ENCODE measurements around the gene WNT3A. TPM values are rescaled to one million over a fixed set of nuclear protein-coding genes. Genes with fewer than 3 reads are reported as not detected.
"Not testable (repeated sequence)": the region's sequence is repeated elsewhere in the genome, so short reads cannot be mapped to it uniquely, and the experiment has no call there.

WNT3A gene, protein sequence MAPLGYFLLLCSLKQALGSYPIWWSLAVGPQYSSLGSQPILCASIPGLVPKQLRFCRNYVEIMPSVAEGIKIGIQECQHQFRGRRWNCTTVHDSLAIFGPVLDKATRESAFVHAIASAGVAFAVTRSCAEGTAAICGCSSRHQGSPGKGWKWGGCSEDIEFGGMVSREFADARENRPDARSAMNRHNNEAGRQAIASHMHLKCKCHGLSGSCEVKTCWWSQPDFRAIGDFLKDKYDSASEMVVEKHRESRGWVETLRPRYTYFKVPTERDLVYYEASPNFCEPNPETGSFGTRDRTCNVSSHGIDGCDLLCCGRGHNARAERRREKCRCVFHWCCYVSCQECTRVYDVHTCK
- polyA plus RNA-seq (ENCODE audit: insufficient read length in 3 of 3) = under 1 TPM; 0.08 to 0.17 (median 0.14) TPM

DNA sequence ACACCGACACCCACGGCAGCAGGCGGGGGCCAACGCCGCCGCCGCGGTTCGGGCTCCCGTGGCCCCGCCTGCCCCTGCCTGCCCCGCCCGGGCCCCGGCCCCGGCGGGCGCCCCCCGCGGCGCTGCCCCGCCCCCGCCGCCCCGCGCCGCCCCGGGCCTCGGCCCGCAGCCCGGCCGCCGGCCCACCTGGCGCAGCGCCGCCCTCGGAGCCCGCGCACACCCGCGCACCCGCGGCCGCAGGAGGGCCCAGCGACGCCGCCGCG, at the start of gene WNT3A:
WNT3A (plus strand) TSS at position 213 of the 263 bp plus-strand sequence. CDS start 131 bp downstream, outside the sequence.
- no peak for DNase-seq (ENCODE audit: low read depth in 3 of 3, low spot score in 2 of 3)

DNA sequence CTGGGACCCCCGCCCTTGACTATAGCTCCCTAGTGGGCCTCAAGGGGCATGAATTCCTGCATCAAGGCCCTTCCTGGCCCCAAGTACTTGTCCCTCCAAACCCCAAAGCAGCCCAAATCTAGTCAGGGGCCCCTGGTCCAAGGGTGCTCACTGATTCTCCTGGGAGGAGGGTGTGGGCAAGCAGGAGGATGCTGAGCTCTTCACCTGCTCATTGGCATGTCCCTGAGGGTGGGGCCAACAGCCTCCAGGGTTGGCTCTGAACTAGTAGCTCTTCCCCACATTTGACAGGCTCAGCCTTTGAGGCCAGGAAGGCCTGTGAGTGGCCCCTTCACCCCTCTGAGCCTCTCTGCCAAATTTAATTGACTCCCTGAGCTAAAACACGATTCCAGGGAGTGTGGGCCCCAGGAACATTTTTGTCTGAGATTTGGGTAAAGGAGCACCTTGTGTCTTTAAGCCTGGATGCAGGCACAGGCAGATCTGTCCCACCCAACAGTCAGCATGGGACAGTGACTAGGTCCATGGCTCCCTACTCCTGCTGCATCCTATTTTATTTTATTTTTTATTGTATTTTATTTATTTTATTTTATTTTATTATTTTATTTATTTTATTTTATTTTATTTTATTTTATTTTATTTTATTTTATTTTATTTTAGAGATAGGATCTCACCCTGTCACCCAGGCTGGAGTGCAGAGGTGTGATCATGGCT, 48.0 kb upstream of the WNT3A start:
- no peak for DNase-seq (ENCODE audit: low read depth in 3 of 3, low spot score in 2 of 3)

DNA sequence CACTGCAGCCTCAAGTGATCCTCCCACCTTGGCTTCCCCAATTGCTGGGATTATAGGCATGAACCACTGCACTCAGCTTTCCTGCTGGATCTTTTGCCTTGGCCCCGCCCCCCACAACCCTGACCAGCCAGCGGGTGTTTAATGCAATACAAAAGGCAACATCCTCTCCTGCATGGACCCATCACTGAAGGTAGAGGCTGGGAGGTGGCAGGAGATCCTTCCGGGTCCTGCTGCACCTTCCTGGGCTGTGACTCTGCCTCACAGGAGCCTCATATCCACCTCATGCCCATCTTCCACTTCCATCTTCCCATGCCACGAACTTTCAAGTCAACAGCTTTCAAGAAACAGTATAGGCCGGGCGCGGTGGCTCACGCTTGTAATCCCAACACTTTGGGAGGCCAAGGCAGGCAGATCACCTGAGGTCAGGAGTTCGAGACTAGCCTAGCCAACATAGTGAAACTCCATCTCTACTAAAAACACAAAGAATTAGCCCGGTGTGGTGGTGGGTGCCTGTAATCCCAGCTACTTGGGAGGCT, 47.4 kb upstream of the WNT3A start:
- no peak for DNase-seq (ENCODE audit: low read depth in 3 of 3, low spot score in 2 of 3)

DNA sequence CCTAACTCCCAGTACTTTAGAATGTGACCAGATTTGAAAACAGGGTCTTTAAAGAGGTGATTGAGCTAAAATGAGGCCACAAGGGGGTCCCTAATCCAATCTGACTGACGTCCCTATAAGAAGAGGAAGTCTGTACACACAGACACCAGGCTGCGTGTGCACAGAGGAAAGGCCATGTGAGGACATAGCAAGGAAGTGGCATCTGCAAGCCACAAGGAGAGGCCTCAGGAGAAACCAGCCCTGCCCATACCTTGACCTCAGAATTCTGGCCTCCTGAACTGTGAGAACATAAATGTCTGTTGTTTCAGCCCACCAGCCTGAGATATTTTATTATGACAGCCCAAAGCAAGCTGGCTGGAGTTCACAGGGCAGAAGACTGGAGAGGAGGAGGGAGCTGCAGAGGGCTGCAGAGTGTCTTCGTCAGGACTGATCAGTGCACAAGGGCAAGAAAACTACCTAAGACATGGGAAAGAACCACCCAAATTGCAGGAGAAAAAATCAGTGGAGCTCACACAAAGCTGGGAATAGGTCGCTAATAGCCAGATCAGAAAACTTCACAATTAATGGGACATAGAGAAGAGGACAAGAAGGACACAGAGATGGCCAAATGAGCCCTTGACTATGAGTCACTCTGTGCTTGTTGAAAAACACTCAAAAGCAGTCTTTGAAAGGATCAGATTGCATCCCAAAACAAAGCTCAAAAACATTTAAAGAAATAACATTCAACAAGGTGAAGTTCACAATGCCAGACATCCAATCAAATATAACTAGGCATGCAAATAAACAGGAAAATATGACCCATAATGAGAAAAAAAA, 44.9 kb upstream of the WNT3A start:
- DNase-seq (ENCODE audit: low read depth in 3 of 3, low spot score in 2 of 3) = no peak

DNA sequence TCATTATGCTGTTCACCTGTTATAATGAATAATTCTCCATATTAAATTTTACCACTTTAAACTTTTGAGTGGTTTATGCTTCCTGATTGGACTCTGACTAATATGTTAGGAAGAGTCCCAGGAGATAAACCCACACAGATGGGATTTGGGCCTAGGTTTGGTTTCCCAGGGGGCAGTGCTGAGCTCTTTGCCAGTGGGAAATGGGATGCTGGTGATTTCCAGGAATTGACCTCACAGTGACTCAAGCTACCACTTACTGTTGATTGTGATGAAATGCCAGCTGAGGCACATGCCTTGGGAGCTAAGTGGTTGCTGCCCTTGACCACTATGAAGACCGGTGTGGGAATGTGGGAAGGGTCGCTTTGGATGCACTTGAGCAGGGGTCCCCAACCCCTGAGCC, 40.1 kb upstream of the WNT3A start:
- DNase-seq (ENCODE audit: low read depth in 3 of 3, low spot score in 2 of 3) = not testable (repeated sequence)

DNA sequence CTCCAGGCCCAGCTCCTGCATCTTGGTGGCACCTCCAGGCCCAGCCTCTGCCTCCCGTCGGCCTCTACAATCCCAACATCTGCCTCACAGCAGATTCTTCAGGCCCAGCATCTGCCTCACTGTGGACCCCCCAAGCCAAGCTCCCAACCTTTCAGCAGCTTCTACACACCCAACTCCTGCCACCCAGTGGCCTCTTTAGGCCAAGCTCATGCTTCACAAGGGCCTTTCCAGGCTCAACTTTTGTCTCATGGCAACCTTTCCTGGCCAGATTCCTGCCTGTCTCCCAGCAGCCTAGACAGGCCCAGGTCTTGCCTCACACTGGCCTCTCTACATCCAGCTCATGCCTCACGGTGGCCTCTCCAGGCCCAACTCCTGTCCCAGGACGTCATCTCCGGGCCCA, 39.0 kb upstream of the WNT3A start:
- not testable (repeated sequence) for DNase-seq (ENCODE audit: low read depth in 3 of 3, low spot score in 2 of 3)

DNA sequence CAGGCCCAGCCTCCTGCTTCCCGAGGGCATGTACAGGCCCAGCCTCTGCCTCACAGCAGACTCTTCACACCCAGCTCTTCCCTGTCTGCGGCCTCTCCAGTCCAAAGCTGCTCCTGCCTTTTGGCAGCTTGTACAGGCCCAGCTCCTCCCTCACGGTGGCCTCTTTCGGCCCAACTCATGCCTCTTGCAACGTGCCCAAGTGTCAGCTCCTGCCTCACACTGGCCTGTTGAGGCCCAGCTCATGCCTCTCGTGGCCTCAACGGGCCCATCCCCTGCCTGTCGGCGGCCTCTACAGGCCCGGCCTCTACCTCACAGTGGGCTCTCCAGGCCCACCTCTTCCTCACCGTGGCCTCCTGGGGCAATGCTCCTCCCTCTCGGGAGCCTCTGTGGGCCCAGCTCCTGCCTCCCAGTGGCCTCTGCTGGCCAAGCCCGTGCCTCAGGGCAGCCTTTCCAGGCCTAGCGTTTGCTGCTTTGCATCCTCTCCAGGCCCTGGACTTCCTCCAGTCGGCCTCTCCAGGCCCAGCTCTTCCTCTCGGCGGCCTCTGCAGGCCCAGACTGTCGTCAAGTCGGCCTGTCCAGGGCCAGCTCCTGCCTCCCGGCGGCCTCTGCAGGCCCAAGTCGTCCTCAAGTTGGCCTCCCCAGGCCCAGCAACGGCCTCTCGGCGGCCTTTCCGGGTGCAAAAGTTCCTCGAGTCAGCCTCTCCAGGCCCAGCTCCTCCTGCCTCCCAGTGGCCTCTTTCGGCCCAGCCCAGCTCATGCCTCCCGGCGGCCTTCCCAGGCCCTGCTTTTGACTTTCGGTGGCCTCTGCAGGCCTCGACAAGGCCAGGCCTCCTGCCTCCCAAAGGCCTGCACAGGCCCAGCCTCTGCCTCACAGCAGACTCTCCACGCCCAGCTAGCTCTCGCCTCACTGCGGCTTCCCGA, 36.5 kb upstream of the WNT3A start:
- DNase-seq (ENCODE audit: low read depth in 3 of 3, low spot score in 2 of 3) = not testable (repeated sequence)

DNA sequence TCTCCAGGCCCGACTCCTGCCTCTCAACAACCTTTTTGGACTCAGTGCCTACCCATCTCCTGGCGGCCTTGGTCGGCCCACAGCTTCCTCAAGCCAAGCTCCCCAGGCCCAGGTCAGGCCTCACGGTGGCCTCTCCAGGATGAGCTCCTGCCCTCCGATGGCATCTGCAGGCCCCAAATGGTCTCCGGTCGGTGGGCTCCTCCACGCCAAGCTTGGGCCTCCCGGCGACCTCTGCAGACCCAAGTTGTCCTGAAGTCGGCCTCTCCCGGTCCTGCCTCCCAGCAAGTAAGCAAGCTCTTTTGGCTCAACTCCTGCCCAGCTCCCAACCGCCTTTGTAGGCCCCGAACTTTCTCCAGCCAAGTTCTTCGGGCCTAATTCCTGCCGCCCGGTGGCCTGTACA, 35.6 kb upstream of the WNT3A start:
- DNase-seq (ENCODE audit: low read depth in 3 of 3, low spot score in 2 of 3) = not testable (repeated sequence)

DNA sequence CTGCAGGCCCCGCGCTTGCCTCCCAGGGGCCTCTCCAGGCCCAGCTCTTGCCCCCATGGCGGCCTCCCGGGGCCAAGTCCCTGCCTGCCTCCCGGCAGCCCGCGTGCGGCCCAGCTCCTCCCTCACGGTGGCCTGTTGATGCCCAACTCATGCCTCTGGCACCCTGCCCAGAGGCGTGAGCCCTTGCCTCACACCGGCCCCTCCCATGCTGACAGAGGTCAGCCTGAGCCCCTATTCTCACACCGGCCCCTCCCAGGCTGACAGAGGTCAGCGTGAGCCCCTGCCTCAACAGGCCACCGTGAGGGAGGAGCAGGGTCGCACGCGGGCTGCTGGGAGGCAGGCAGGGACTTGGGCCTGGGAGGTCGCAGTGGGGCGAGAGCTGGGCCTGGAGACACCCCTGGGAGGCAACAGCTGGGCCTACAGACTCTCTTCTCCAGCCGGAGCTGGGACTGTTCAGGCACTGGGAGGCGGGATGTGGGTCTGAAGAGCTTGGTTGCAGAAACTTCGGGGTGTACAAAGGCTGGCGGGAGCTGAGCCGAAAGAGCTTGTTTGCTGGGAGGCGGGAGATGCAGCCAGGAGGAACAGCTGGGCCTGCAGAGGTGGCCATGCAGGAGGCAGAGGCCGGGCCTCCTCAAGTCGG, 35.0 kb upstream of the WNT3A start:
- not testable (repeated sequence) for DNase-seq (ENCODE audit: low read depth in 3 of 3, low spot score in 2 of 3)

DNA sequence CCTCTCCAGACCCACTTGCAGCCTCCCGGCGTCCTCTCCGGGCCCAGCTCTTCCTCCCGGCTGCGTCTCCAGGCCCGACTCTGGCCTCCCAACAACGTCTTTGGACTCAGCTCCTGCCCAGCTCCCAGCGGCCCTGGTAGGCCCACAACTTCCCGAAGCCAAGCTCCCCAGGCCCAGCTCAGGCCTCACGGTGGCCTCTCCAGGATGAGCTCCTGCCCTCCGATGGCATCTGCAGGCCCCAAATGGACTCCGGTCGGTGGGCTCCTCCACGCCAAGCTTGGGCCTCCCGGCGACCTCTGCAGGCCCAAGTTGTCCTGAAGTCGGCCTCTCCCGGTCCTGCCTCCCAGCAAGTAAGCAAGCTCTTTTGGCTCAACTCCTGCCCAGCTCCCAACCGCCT, 34.5 kb upstream of the WNT3A start:
- not testable (repeated sequence) for DNase-seq (ENCODE audit: low read depth in 3 of 3, low spot score in 2 of 3)

DNA sequence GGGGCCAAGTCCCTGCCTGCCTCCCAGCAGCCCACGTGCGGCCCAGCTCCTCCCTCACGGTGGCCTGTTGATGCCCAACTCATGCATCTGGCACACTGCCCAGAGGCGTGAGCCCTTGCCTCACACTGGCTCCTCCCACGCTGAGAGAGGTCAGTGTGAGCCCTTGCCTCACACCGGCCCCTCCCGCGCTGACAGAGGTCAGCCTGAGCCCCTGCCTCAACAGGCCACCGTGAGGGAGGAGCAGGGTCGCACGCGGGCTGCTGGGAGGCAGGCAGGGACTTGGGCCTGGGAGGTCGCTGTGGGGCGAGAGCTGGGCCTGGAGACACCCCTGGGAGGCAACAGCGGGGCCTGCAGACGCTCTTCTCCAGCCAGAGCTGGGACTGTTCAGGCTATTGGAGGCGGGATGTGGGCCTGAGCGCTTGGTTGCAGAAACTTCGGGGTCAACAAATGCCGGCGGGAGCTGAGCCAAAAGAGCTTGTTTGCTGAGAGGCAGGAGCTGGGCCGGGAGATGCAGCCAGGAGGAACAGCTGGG, 33.9 kb upstream of the WNT3A start:
- not testable (repeated sequence) for DNase-seq (ENCODE audit: low read depth in 3 of 3, low spot score in 2 of 3)

DNA sequence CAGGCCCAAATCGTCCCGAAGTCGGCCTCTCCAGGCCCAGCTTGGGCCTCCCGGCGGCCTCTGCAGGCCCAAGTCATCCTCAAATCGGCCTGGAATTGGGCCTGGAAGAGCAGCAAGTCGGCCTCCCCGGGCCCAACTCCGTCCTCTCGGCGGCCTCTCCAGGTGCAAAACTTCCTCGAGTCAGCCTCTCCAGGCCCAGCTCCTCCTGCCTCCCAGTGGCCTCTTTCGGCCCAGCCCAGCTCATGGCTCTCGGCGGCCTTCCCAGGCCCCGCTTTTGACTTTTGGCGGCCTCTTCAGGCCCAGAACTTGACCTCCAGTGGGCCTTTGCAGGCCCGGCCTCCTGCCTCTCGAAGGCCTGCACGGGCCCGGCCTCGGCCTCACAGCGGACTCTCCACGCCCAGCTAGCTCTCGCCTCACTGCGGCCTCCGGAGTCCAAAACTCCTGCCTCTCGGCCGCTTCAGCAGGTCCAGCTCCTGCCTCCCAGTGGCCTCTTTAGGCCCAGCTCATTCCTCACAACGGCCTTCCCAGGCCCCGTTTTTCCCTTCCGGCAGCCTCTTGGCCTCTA, 33.0 kb upstream of the WNT3A start:
- not testable (repeated sequence) for DNase-seq (ENCODE audit: low read depth in 3 of 3, low spot score in 2 of 3)

DNA sequence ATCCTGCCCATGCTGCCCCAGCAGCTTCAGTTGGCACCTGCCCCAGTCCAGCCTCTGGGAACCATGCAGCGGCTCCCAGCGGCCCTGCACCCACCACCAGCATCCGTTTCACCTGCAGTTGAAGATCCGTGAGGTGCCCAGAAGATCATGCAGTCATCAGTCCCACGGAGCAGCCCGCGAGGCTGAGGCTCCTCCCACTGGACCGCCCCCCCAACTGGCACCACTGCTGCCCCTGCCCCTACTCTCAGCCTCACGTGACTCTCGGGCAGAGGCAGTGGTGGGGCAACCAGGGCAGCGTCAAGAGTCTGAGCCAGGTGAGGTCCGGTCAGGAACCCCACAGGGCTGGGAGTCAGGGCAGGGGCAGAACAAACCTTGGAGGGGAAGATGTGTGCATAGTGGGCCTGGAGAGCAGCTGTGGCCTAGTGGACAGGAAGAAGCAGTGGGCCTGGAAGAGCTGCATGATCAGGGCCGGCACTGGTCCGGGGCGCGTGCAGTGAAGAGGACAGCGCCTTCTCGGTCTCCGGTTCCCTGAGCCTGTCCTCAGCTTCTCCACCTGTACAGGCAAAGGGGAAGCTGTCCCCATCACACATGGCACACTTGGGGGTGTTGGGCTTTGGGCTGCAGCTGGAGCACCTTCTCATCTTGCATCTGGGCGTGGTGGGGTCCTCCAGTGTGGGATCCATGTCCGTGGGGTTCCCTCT, 31.1 kb upstream of the WNT3A start:
- not testable (repeated sequence) for DNase-seq (ENCODE audit: low read depth in 3 of 3, low spot score in 2 of 3)

DNA sequence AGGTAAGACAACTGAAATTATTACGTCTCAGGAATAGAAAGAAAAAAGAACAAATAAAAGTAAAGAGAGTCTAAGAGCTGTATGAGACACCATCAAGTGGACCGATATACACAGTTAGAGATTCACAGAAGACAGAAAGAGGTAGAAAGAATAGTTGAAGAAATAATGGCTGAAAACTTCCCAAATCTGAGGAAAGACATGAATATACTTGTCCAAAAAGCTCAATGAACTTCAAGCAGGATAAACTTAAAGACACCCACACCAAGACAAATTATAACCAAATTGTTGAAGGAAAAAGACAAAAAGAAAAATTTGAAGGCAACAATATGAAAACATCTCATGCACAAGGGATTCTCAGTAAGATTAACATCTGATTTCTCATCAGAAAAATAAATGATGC, 19.6 kb upstream of the WNT3A start:
- DNase-seq (ENCODE audit: low read depth in 3 of 3, low spot score in 2 of 3) = no peak

DNA sequence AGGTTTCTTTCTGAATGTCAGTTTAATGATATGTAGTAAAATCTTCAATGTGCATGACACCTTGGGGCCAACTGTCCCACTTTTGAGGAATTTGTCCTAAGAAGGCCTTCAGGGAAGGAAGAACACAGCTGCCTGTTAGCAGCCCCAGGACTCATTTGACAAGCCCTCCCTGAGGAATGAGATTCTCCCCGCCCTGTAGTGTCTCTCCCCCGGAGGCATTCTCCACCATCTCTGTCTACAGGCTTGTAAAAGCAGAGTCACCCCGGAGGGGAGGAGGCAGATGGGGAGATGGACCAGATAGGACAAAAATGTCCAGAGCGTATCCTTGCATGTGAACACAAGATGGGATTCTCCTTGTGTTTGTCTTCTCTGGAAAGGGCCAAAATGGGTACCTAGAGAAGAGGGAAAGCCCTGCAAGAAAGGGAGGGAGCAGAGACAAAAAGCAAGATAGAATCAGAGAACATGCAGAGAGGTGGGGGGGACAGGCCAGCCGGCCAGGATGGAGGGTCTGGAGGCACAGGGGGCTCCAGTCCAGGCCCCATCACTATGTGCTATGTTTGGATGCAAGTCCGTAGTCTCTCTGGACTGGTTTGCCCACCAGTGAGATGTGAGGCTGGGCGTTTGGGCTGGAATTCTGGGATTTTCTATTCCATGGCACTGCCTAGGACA, 12.0 kb upstream of the WNT3A start:
- DNase-seq (ENCODE audit: low read depth in 3 of 3, low spot score in 2 of 3) = no peak

DNA sequence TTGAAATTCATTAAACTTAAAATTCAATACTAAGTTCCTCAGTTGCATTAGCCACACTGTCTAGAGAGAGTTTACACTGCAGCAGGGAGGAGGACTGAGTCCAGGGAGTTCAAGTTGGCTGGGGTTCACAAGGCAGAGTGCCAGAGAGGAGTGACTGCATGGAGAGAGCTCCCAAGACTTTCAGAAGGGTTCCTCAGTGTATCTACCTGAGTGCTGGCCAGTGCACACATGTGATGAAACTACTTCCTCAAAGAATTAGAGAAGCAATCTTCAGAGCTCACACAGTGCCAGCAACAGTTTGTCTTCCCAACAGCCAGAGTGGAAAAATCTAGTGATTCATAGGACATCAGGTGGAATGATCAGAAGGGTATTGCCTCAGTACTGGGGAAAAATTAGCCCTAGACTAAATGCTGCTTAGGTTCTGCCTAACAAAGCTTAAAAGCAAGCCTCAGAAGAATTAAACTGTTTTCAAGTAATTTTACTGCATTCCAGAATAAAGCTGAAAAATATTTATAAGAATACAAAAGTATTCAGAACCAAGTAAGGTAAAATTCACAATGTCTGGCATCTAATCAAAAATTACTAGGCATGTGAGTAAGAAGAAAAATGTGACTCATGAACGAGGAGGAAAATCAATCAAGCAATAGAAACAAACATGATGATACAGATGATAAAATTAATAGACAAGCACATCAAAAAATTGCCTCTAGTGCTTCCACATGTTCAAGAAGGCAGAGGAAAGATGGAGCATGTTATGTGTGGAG, 10.4 kb upstream of the WNT3A start:
- DNase-seq (ENCODE audit: low read depth in 3 of 3, low spot score in 2 of 3) = no peak

DNA sequence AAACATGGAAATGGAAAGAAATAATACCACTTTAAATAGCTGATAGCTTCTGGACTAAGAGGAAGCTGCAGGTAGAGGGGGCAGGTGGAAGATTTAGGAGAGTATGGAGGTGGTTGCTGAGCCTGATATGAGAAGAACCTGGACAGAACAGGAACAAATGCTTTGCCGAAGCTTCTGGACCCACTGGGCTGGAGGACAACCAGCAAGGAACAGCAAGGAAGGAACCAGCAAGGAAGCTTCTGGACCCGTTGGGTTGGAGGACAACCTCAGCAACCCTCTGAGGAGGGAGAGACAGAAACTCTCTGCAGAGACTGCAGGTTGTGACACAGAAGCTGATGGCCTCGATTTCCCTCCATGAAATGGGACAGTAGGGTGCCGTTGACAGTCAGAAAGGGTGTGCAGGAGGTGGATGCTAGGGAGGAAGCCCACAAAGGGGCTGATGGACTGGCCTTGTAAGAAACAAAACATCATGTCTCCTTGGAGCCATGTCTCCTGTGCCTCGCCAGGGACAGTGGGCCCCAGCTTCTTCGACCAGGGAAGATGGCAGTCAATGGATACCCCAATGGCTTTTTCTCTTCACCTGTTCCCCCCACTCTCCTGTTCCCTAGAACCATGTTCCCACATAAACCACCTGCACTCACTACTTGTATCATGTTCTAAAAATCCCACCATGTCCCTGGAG, 8.3 kb upstream of the WNT3A start:
- no peak for DNase-seq (ENCODE audit: low read depth in 3 of 3, low spot score in 2 of 3)
